Spleen (tissue), 11 donors: ENCODE data around the gene HPS3. TPM values are rescaled to one million over a fixed set of nuclear protein-coding genes. Genes with fewer than 3 reads are reported as not detected.

ENCODE experiments used
- DNase-seq: peaks from one replicate; pipeline ENCODE4 v3.0.0-alpha.2; 2020
- H3K27ac ChIP-seq, 8 donors: fragments of 200-600 bp; sonication (generic) in 7 of 8; 1 replicate in 4 of 8; 2 replicates in 4 of 8; pipeline versions ENCODE4 v1.5.0 to v1.8.0; 2016 to 2021; ENCODE audit warnings: inconsistent platforms in 4 of 8, mild to moderate bottlenecking in 4 of 8, moderate library complexity in 1 of 8
- H3K27me3 ChIP-seq, 7 donors: fragments of 200-600 bp; sonication (generic) in 6 of 7; replicated peaks in 1 of 7; 1 replicate in 4 of 7; 2 replicates in 3 of 7; pipeline versions ENCODE4 v1.5.0 to v1.8.0; 2016 to 2021; ENCODE audit warnings: inconsistent platforms in 3 of 7, mild to moderate bottlenecking in 1 of 7
- H3K36me3 ChIP-seq, 6 donors: fragments of 200-600 bp; sonication (generic) in 5 of 6; 1 replicate in 4 of 6; 2 replicates in 2 of 6; pipeline versions ENCODE4 v1.5.0 to v1.8.0; 2016 to 2021; ENCODE audit warnings: inconsistent platforms in 2 of 6
- H3K4me1 ChIP-seq, 6 donors: fragments of 200-600 bp; sonication (generic) in 5 of 6; 1 replicate in 3 of 6; 2 replicates in 3 of 6; pipeline versions ENCODE4 v1.5.0 to v1.8.0; 2016 to 2021; ENCODE audit warnings: inconsistent platforms in 3 of 6
- H3K4me3 ChIP-seq, 8 donors: fragments of 200-600 bp; sonication (generic) in 7 of 8; 1 replicate in 4 of 8; 2 replicates in 4 of 8; pipeline versions ENCODE4 v1.5.0 to v1.8.0; 2016 to 2021; ENCODE audit warnings: inconsistent platforms in 4 of 8, mild to moderate bottlenecking in 4 of 8, moderate library complexity in 2 of 8
- H3K9me3 ChIP-seq, 8 donors: fragments of 200-600 bp; sonication (generic) in 7 of 8; 1 replicate in 4 of 8; 2 replicates in 4 of 8; pipeline versions ENCODE4 v1.5.0 to v1.8.0; 2016 to 2021; ENCODE audit warnings: inconsistent platforms in 4 of 8
- CTCF ChIP-seq, 11 experiments: fragments of 200-600 bp in 7 of 11; fragments of 450-650 bp in 4 of 11; sonication (generic) in 4 of 11; IDR thresholded peaks in 8 of 11; conservative IDR thresholded peaks in 3 of 11; 1 replicate in 7 of 11; 2 replicates in 4 of 11; pipeline versions ENCODE4 v1.4.0 to v1.8.0; 2016 to 2021; ENCODE audit warnings: antibody characterized with exemption in 11 of 11, inconsistent platforms in 4 of 11, mild to moderate bottlenecking in 1 of 11
- POLR2A ChIP-seq, 3 donors: fragments of 450-650 bp; IDR thresholded peaks; one replicate each; pipeline ENCODE4 v1.5.1; 2017; ENCODE audit warnings: antibody characterized with exemption in 3 of 3, mild to moderate bottlenecking in 1 of 3
- POLR2AphosphoS5 ChIP-seq, 3 donors: sonication (generic); formaldehyde crosslinking; IDR thresholded peaks; one replicate each; pipeline ENCODE4 v1.5.1; 2017; ENCODE audit warnings: antibody characterized with exemption in 3 of 3
- WGBS, 5 donors: extraction: QIAGEN DNeasy Blood & Tissue Kit in 3 of 5; methylation state at CpG; one replicate each; pipeline versions ENCODE4 v1.1.5 to v1.1.7; 2013 to 2018; 5-methylcytosine and 5-hydroxymethylcytosine counted together
- intact Hi-C: fragments of 100-400 bp; cut with DNase I; formaldehyde crosslinking; loops from one replicate; pipeline ENCODE4 v1.15.0; 2023; ENCODE audit warnings: low total_unique reads
- polyA plus RNA-seq, 3 donors: library from polyadenylated mRNA; stranded (reverse); fragments of 200-250 nt; gene quantifications; one replicate each; pipeline ENCODE4 v1.2.1, GENCODE V29; 2013
- total RNA-seq, 7 donors: library from RNA; depleted of rRNA in 3 of 7; stranded (reverse); fragments of >200 nt in 3 of 7; fragmentation: NEBNext Ultra II Directional in 4 of 7; extraction: Animal tissue kit (Norgen Biotek cat#: 25700) in 4 of 7; gene quantifications; one replicate each; pipeline versions ENCODE4 v1.1.0 to v1.2.1, GENCODE V29; 2016 to 2021
- donor health status: healthy with polysubstance abuse.
- donor health status: DM: no; HTN: no; CAD: no; lungs with moderate emphysema.
- donor health status: DM: no; HTN: no; CAD: no.
- donor health status: Bipolar disorder and iron deficiency.
- donor health status: healthy.
- donor health status: DM: no; HTN: no; CAD: no.
- donor health status: DM: yes; HTN: yes; CAD: no.

The HPS3 gene
- total and polyA plus RNA-seq, 10 donors, result 16.2 to 59.7 (median 40.6) TPM

GRCh38 chr3:149180057-149180573 lies 50.7 kb downstream of the HPS3 start:
- Histone ChIP-seq H3K27ac (peak overlapping the region in 4 of 8 donors; percentile 2 to 33 (median 26)), H3K4me3 (no peak overlapping the region), H3K36me3 (peaks cover 0 to 61% (median 10%) of the 10 kb centered on the region in 6 donors), H3K9me3 (no peaks in the 10 kb centered on the region), H3K4me1 (peaks cover 0 to 12% (median 0%) of the 10 kb centered on the region in 6 donors), H3K27me3 (no peaks in the 10 kb centered on the region)
- DNase-seq, result no peak
- WGBS, 5 donors, result 56 to 72% (median 65%) methylated on average over 7 of the region's 7 CpGs
- intact Hi-C loops, result no loop called here
- TF ChIP-seq CTCF (IDR thresholded peaks at IDR 0.05 in 8 of 11, conservative IDR thresholded peaks at IDR 0.05 in 3 of 11) (no peak), POLR2AphosphoS5 (IDR thresholded peaks at IDR 0.05) (peak in 1 of 3 donors; percentile 80)

GRCh38 chr3:149181182-149181581 lies 51.7 kb downstream of the HPS3 start:
- DNase-seq, result no peak
- intact Hi-C loops, result no loop called here
- Histone ChIP-seq H3K27ac (no peak overlapping the region), H3K4me3 (no peak overlapping the region), H3K36me3 (peaks cover 0 to 51% (median 6%) of the 10 kb centered on the region in 6 donors), H3K9me3 (no peaks in the 10 kb centered on the region), H3K4me1 (peaks cover 0 to 12% (median 0%) of the 10 kb centered on the region in 6 donors), H3K27me3 (no peaks in the 10 kb centered on the region)
- WGBS, 5 donors, result 94 to 98% (median 97%) methylated on average over 2 of the region's 2 CpGs
- TF ChIP-seq POLR2A (IDR thresholded peaks at IDR 0.05), result no peak

GRCh38 chr3:149186219-149186618 lies 56.8 kb downstream of the HPS3 start:
- no peak for DNase-seq
- Histone ChIP-seq H3K27me3 (no peaks in the 10 kb centered on the region), H3K4me1 (no peaks in the 10 kb centered on the region), H3K27ac (no peak overlapping the region), H3K4me3 (no peak overlapping the region), H3K36me3 (peaks cover 0 to 5% (median 0%) of the 10 kb centered on the region in 6 donors), H3K9me3 (no peaks in the 10 kb centered on the region)
- intact Hi-C loops, result no loop called here
- 94 to 98% (median 96%) methylated on average over 2 of the region's 2 CpGs for WGBS, 5 donors
- TF ChIP-seq CTCF (IDR thresholded peaks at IDR 0.05 in 8 of 11, conservative IDR thresholded peaks at IDR 0.05 in 3 of 11) (no peak), POLR2AphosphoS5 (IDR thresholded peaks at IDR 0.05) (no peak), POLR2A (IDR thresholded peaks at IDR 0.05) (no peak)

GRCh38 chr3:149186721-149187120 lies 57.3 kb downstream of the HPS3 start:
- Histone ChIP-seq H3K4me3 (no peak overlapping the region), H3K4me1 (no peaks in the 10 kb centered on the region), H3K36me3 (no peaks in the 10 kb centered on the region), H3K9me3 (no peaks in the 10 kb centered on the region), H3K27me3 (no peaks in the 10 kb centered on the region), H3K27ac (no peak overlapping the region)
- intact Hi-C loops, result no loop called here
- TF ChIP-seq POLR2A (IDR thresholded peaks at IDR 0.05) (no peak), POLR2AphosphoS5 (IDR thresholded peaks at IDR 0.05) (no peak), CTCF (IDR thresholded peaks at IDR 0.05 in 8 of 11, conservative IDR thresholded peaks at IDR 0.05 in 3 of 11) (no peak)
- no peak for DNase-seq
- WGBS, 5 donors, result 95 to 98% (median 96%) methylated on average over 3 of the region's 3 CpGs

- DNase-seq, result no peak
- 86 to 94% (median 90%) methylated on average over 2 of the region's 2 CpGs for WGBS, 5 donors
- Histone ChIP-seq H3K4me1 (no peaks in the 10 kb centered on the region), H3K4me3 (no peak overlapping the region), H3K9me3 (no peaks in the 10 kb centered on the region), H3K27ac (no peak overlapping the region), H3K27me3 (no peaks in the 10 kb centered on the region), H3K36me3 (no peaks in the 10 kb centered on the region)
- TF ChIP-seq CTCF (IDR thresholded peaks at IDR 0.05 in 8 of 11, conservative IDR thresholded peaks at IDR 0.05 in 3 of 11) (no peak), POLR2AphosphoS5 (IDR thresholded peaks at IDR 0.05) (no peak), POLR2A (IDR thresholded peaks at IDR 0.05) (no peak)
- intact Hi-C loops, result no loop called here
Measured at GRCh38 chr3:149188494-149188893, 59.1 kb downstream of the HPS3 start.
